CD14-positive monocyte (primary cell): ENCODE data around the gene ACTL8. TPM values are rescaled to one million over a fixed set of nuclear protein-coding genes. Genes with fewer than 3 reads are reported as not detected.

Experiments
- DNase-seq, 3 donors: peaks; one replicate each; pipeline ENCODE4 v3.0.0-alpha.2; 2011 to 2022
- H2AFZ ChIP-seq: 2 replicates; pipeline ENCODE4 v1.6.0; 2012; ENCODE audit warnings: mild to moderate bottlenecking, low read depth, low read length, inconsistent platforms; ENCODE audit not compliant: insufficient read depth, poor library complexity, severe bottlenecking
- H3K27ac ChIP-seq, 2 donors: 1 replicate in 1 of 2; 2 replicates in 1 of 2; pipeline ENCODE4 v1.5.1; 2012 to 2013; ENCODE audit warnings: low read length in 2 of 2, control low read depth in 1 of 2, inconsistent platforms in 1 of 2, low read depth in 1 of 2, mild to moderate bottlenecking in 1 of 2
- H3K27me3 ChIP-seq, 2 donors: one replicate each; pipeline versions ENCODE4 v1.6.0 to v1.6.1; 2011 to 2013; ENCODE audit warnings: low read length in 2 of 2; ENCODE audit not compliant: control insufficient read depth in 2 of 2, insufficient read depth in 2 of 2
- H3K36me3 ChIP-seq, 2 donors: replicated peaks in 1 of 2; 1 replicate in 1 of 2; 2 replicates in 1 of 2; pipeline versions ENCODE4 v1.5.1 to v1.6.1; 2012 to 2013; ENCODE audit warnings: low read length in 2 of 2, control low read depth in 1 of 2, inconsistent platforms in 1 of 2, mild to moderate bottlenecking in 1 of 2; ENCODE audit not compliant: insufficient read depth in 2 of 2, control insufficient read depth in 1 of 2
- H3K4me1 ChIP-seq, 2 donors: 1 replicate in 1 of 2; 2 replicates in 1 of 2; pipeline versions ENCODE4 v1.5.1 to v1.6.1; 2012 to 2013; ENCODE audit warnings: low read length in 2 of 2, control low read depth in 1 of 2, inconsistent platforms in 1 of 2, mild to moderate bottlenecking in 1 of 2, moderate library complexity in 1 of 2; ENCODE audit not compliant: insufficient read depth in 2 of 2, control insufficient read depth in 1 of 2
- H3K4me2 ChIP-seq: replicated peaks from 2 replicates; pipeline ENCODE3; 2012; ENCODE audit warnings: low read length, moderate library complexity, mild to moderate bottlenecking; ENCODE audit not compliant: poor library complexity, severe bottlenecking; ENCODE audit errors: extremely low read depth
- H3K4me3 ChIP-seq, 3 experiments: fragments of 200-600 bp in 1 of 3; sonication (generic) in 1 of 3; replicated peaks in 1 of 3; 1 replicate in 2 of 3; 2 replicates in 1 of 3; pipeline ENCODE4 v1.5.1; 2011 to 2013; ENCODE audit warnings: low read length in 3 of 3, mild to moderate bottlenecking in 3 of 3, control low read depth in 2 of 3, low read depth in 2 of 3, inconsistent platforms in 1 of 3, moderate library complexity in 1 of 3
- H3K79me2 ChIP-seq: 2 replicates; pipeline ENCODE4 v1.6.0; 2012; ENCODE audit warnings: mild to moderate bottlenecking, control low read depth, inconsistent platforms, low read length, moderate library complexity; ENCODE audit not compliant: insufficient read depth
- H3K9ac ChIP-seq: 2 replicates; pipeline ENCODE4 v1.6.0; 2017; ENCODE audit warnings: low read length, mild to moderate bottlenecking; ENCODE audit not compliant: insufficient read depth, poor library complexity, severe bottlenecking
- H3K9me3 ChIP-seq, 2 donors: replicated peaks in 1 of 2; 1 replicate in 1 of 2; 2 replicates in 1 of 2; pipeline versions ENCODE4 v1.5.1 to v1.6.1; 2012 to 2013; ENCODE audit warnings: low read length in 2 of 2, control low read depth in 1 of 2; ENCODE audit not compliant: control insufficient read depth in 1 of 2, insufficient read depth in 1 of 2
- H4K20me1 ChIP-seq: 2 replicates; pipeline ENCODE4 v1.6.0; 2012; ENCODE audit warnings: mild to moderate bottlenecking, low read length, control low read depth, moderate library complexity; ENCODE audit not compliant: insufficient read depth
- H3K27ac Mint-ChIP-seq, 7 donors: one replicate each; pipeline ENCODE4 v1.8.0; 2020; ENCODE audit warnings: mild to moderate bottlenecking in 7 of 7, mixed read lengths in 7 of 7, moderate library complexity in 6 of 7, inconsistent platforms in 2 of 7
- H3K27me3 Mint-ChIP-seq, 3 donors: one replicate each; pipeline ENCODE4 v1.8.0; 2021 to 2022; ENCODE audit warnings: low read depth in 3 of 3, mild to moderate bottlenecking in 3 of 3, mixed read lengths in 3 of 3, moderate library complexity in 3 of 3, inconsistent platforms in 1 of 3
- H3K36me3 Mint-ChIP-seq, 2 donors: one replicate each; pipeline ENCODE4 v1.8.0; 2020; ENCODE audit warnings: mixed read lengths in 2 of 2, inconsistent platforms in 1 of 2, mild to moderate bottlenecking in 1 of 2
- H3K4me1 Mint-ChIP-seq: one replicate; pipeline ENCODE4 v1.8.0; 2020; ENCODE audit warnings: mild to moderate bottlenecking, mixed read lengths
- H3K4me3 Mint-ChIP-seq, 2 donors: one replicate each; pipeline ENCODE4 v1.8.0; 2020; ENCODE audit warnings: mild to moderate bottlenecking in 2 of 2, mixed read lengths in 2 of 2, moderate library complexity in 1 of 2
- H3K9me3 Mint-ChIP-seq, 7 donors: one replicate each; pipeline ENCODE4 v1.8.0; 2020 to 2022; ENCODE audit warnings: mixed read lengths in 7 of 7, mild to moderate bottlenecking in 6 of 7, moderate library complexity in 6 of 7, inconsistent platforms in 2 of 7
- WGBS: methylation state at CpG from one replicate; pipeline ENCODE4 v1.1.5; 2013; ENCODE audit warnings: missing lambda C conversion rate; ENCODE audit not compliant: insufficient coverage; 5-methylcytosine and 5-hydroxymethylcytosine counted together
- intact Hi-C, 2 donors: fragments of 100-400 bp; cut with micrococcal nuclease; formaldehyde crosslinking; loops; one replicate each; pipeline versions ENCODE4 v1.15.0 to v1.15.1; 2023
- polyA plus RNA-seq, 3 donors: library from polyadenylated mRNA; depleted of rRNA in 1 of 3; unstranded in 2 of 3; stranded (reverse) in 1 of 3; fragments of 300-500 nt in 2 of 3; fragments of >200 nt in 1 of 3; fragmentation: Illumina TruSeq in 2 of 3; gene quantifications; 1 replicate in 2 of 3; 2 replicates in 1 of 3; pipeline ENCODE4 v1.2.3, GENCODE V29; 2012 to 2021
- TF ChIP-seq, protein P1 (sequence below): fragments of 200-600 bp; IDR thresholded peaks from one replicate; pipeline ENCODE4 v1.8.0; 2022; ENCODE audit warnings: antibody characterized with exemption, mild to moderate bottlenecking

Gene ACTL8
- polyA plus RNA-seq, 3 donors: not detected

DNA sequence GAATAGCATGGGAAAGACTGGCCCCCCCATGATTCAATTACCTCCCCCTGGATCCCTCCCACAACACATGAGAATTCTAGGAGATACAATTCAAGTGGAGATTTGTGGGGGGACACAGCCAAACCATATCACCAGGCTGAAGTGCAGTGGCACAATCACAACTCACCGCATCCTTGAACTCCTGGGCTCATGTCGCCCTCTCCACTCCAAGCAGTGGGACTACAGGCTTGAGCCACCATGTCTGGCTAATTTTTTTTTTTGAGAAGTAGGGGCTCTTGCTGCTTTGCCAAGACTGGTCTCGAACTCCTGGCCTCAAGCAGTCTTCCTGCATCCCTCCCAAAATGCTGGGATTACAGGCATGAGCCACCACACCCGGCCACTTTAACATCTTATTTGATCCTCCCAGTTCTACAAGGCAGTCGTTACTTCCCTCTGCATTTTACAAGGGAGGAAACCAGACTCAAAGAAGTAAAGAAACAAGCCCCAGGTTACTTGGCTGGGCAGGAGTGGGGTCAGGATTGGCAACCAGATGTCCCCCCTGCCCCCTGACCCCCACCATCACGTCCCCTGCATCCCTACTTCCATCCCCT, 26.9 kb upstream of the ACTL8 start:
- peaks cover 4 to 11% (median 5%) of the 10 kb centered on the region in 3 donors for H3K27me3 Mint-ChIP-seq
- H4K20me1 ChIP-seq: no peaks in the 10 kb centered on the region
- no peaks in the 10 kb centered on the region for H3K27me3 ChIP-seq
- H3K9me3 Mint-ChIP-seq: peaks cover 9 to 19% (median 13%) of the 10 kb centered on the region in 7 donors
- no peak overlapping the region for H3K9ac ChIP-seq
- no peak overlapping the region for H2AFZ ChIP-seq
- no peaks in the 10 kb centered on the region for H3K36me3 ChIP-seq
- TF ChIP-seq, protein P1, sequence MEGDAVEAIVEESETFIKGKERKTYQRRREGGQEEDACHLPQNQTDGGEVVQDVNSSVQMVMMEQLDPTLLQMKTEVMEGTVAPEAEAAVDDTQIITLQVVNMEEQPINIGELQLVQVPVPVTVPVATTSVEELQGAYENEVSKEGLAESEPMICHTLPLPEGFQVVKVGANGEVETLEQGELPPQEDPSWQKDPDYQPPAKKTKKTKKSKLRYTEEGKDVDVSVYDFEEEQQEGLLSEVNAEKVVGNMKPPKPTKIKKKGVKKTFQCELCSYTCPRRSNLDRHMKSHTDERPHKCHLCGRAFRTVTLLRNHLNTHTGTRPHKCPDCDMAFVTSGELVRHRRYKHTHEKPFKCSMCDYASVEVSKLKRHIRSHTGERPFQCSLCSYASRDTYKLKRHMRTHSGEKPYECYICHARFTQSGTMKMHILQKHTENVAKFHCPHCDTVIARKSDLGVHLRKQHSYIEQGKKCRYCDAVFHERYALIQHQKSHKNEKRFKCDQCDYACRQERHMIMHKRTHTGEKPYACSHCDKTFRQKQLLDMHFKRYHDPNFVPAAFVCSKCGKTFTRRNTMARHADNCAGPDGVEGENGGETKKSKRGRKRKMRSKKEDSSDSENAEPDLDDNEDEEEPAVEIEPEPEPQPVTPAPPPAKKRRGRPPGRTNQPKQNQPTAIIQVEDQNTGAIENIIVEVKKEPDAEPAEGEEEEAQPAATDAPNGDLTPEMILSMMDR: no peak
- no peak overlapping the region for H3K4me2 ChIP-seq
- no peaks in the 10 kb centered on the region for H3K4me1 Mint-ChIP-seq
- WGBS: 81% methylated on average over 5 of the region's 6 CpGs
- H3K79me2 ChIP-seq: no peaks in the 10 kb centered on the region
- H3K4me3 Mint-ChIP-seq: no peak overlapping the region
- H3K27ac ChIP-seq: no peak overlapping the region
- DNase-seq: no peak
- peaks cover 9 to 20% of the 10 kb centered on the region in 2 donors for H3K9me3 ChIP-seq
- no peaks in the 10 kb centered on the region for H3K4me1 ChIP-seq
- no peak overlapping the region for H3K27ac Mint-ChIP-seq
- intact Hi-C loops: no loop called here
- no peak overlapping the region for H3K4me3 ChIP-seq
- no peaks in the 10 kb centered on the region for H3K36me3 Mint-ChIP-seq

DNA sequence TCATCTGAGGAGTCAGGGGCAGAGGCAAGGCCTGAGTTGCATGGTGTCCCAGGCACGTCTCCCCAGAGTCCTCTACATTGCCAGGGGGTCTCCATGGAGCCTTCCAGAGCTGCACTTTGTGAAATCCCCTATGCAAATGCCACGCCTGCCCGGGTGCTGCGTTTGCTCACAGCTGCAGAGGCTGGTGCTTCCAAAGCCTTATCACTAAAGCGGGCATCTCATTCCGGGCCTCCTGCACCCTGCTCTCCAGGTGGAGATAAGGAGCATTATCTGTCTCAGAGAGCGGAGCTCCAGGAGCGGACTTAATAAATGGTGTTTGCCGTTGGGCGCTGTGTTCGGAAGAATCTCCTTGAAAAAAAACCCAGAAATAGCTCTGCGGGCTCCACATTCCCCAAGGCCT, 25.9 kb upstream of the ACTL8 start:
- WGBS: 93% methylated on average over 12 of the region's 12 CpGs
- intact Hi-C loops: no loop called here

More for the DNA sequence above, 25.9 kb upstream of the ACTL8 start:
- H3K36me3 Mint-ChIP-seq: no peaks in the 10 kb centered on the region
- H3K9me3 Mint-ChIP-seq: peaks cover 9 to 19% (median 13%) of the 10 kb centered on the region in 7 donors
- no peak overlapping the region for H3K27ac Mint-ChIP-seq
- Histone ChIP-seq H3K27ac (no peak overlapping the region), H3K9ac (no peak overlapping the region), H3K27me3 (no peaks in the 10 kb centered on the region), H3K4me2 (no peak overlapping the region), H3K4me3 (no peak overlapping the region), H3K9me3 (peaks cover 9 to 20% of the 10 kb centered on the region in 2 donors), H3K36me3 (no peaks in the 10 kb centered on the region), H3K4me1 (no peaks in the 10 kb centered on the region), H2AFZ (no peak overlapping the region), H3K79me2 (no peaks in the 10 kb centered on the region), H4K20me1 (no peaks in the 10 kb centered on the region)
- TF ChIP-seq, protein P1: no peak
- no peak overlapping the region for H3K4me3 Mint-ChIP-seq
- H3K4me1 Mint-ChIP-seq: no peaks in the 10 kb centered on the region
- no peak for DNase-seq
- H3K27me3 Mint-ChIP-seq: peaks cover 1 to 6% (median 5%) of the 10 kb centered on the region in 3 donors
